Muscle layer of colon (tissue), 2 donors: ENCODE measurements around the gene MPST.
A peak's percentile ranks its signal among the peaks of the same experiment; 100 is the strongest.

Experiments
- H3K27ac ChIP-seq: one replicate; pipeline ENCODE4 v1.7.0; 2013; ENCODE audit warnings: low read depth, mild to moderate bottlenecking, low read length, moderate library complexity
- H3K27me3 ChIP-seq, 2 donors: one replicate each; pipeline ENCODE4 v1.7.0; 2013; ENCODE audit warnings: low read length in 2 of 2, mild to moderate bottlenecking in 2 of 2; ENCODE audit not compliant: insufficient read depth in 2 of 2, control insufficient read depth in 1 of 2
- H3K36me3 ChIP-seq: one replicate; pipeline ENCODE4 v1.7.0; 2013; ENCODE audit warnings: mild to moderate bottlenecking, low read length; ENCODE audit not compliant: insufficient read depth
- H3K4me1 ChIP-seq: one replicate; pipeline ENCODE4 v1.7.0; 2013; ENCODE audit warnings: mild to moderate bottlenecking, low read length; ENCODE audit not compliant: insufficient read depth
- H3K4me3 ChIP-seq, 2 donors: one replicate each; pipeline ENCODE4 v1.7.0; 2013; ENCODE audit warnings: low read length in 2 of 2, low read depth in 1 of 2, mild to moderate bottlenecking in 1 of 2, moderate library complexity in 1 of 2
- H3K9ac ChIP-seq: one replicate; pipeline ENCODE4 v1.7.0; 2013; ENCODE audit warnings: low read length
- H3K9me3 ChIP-seq: one replicate; pipeline ENCODE4 v1.7.0; 2013; ENCODE audit warnings: mild to moderate bottlenecking, low read length
- donor health status: abdominal sarcoma.
- donor health status: Adenocarcinoma of cecum.

MPST gene

GRCh38 chr22:37016134-37016910, 3.2 kb upstream of the MPST start:
- Histone ChIP-seq H3K9me3 (no peaks in the 10 kb centered on the region), H3K27me3 (no peaks in the 10 kb centered on the region), H3K27ac (no peak overlapping the region), H3K4me3 (no peak overlapping the region), H3K9ac (no peak overlapping the region), H3K4me1 (peaks cover 37% of the 10 kb centered on the region), H3K36me3 (no peaks in the 10 kb centered on the region)

GRCh38 chr22:37017356-37017755, 2.2 kb upstream of the MPST start:
- H3K4me1 ChIP-seq = peaks cover 37% of the 10 kb centered on the region
- no peak overlapping the region for H3K4me3 ChIP-seq
- no peaks in the 10 kb centered on the region for H3K27me3 ChIP-seq
- no peak overlapping the region for H3K27ac ChIP-seq
- H3K36me3 ChIP-seq = no peaks in the 10 kb centered on the region
- no peaks in the 10 kb centered on the region for H3K9me3 ChIP-seq
- no peak overlapping the region for H3K9ac ChIP-seq

- no peaks in the 10 kb centered on the region for H3K36me3 ChIP-seq
- H3K27me3 ChIP-seq = no peaks in the 10 kb centered on the region
- H3K27ac ChIP-seq = peak overlapping the region; percentile 82
- H3K4me3 ChIP-seq = peak overlapping the region; percentile 44 to 66
- no peaks in the 10 kb centered on the region for H3K9me3 ChIP-seq
- H3K4me1 ChIP-seq = peaks cover 36% of the 10 kb centered on the region
- peak overlapping the region; percentile 33 for H3K9ac ChIP-seq
Observed at GRCh38 chr22:37018086-37018814, 1.3 kb upstream of the MPST start.

- Histone ChIP-seq H3K9me3 (no peaks in the 10 kb centered on the region), H3K27me3 (no peaks in the 10 kb centered on the region), H3K4me1 (peaks cover 36% of the 10 kb centered on the region), H3K4me3 (peak overlapping the region; percentile 44 to 66), H3K9ac (peak overlapping the region; percentile 33), H3K27ac (peak overlapping the region; percentile 82), H3K36me3 (no peaks in the 10 kb centered on the region)
Observed at GRCh38 chr22:37018815-37019308, 680 bp upstream of the MPST start.

- H3K4me3 ChIP-seq = peak overlapping the region; percentile 70 to 81
- peak overlapping the region; percentile 61 for H3K9ac ChIP-seq
- H3K36me3 ChIP-seq = peaks cover 8% of the 10 kb centered on the region
- no peaks in the 10 kb centered on the region for H3K27me3 ChIP-seq
- no peaks in the 10 kb centered on the region for H3K9me3 ChIP-seq
- peak overlapping the region; percentile 67 for H3K27ac ChIP-seq
- H3K4me1 ChIP-seq = peaks cover 36% of the 10 kb centered on the region
Observed at GRCh38 chr22:37020192-37020479, 594 bp downstream of the MPST start.

GRCh38 chr22:37021041-37021440, 1.5 kb downstream of the MPST start:
- Histone ChIP-seq H3K27ac (no peak overlapping the region), H3K4me3 (no peak overlapping the region), H3K27me3 (no peaks in the 10 kb centered on the region), H3K36me3 (peaks cover 16% of the 10 kb centered on the region), H3K4me1 (peaks cover 36% of the 10 kb centered on the region), H3K9ac (no peak overlapping the region), H3K9me3 (no peaks in the 10 kb centered on the region)

- peaks cover 22% of the 10 kb centered on the region for H3K36me3 ChIP-seq
- H3K9ac ChIP-seq = no peak overlapping the region
- H3K27me3 ChIP-seq = no peaks in the 10 kb centered on the region
- H3K27ac ChIP-seq = no peak overlapping the region
- H3K9me3 ChIP-seq = no peaks in the 10 kb centered on the region
- no peak overlapping the region for H3K4me3 ChIP-seq
- peaks cover 29% of the 10 kb centered on the region for H3K4me1 ChIP-seq
Observed at GRCh38 chr22:37021710-37022482, 2.4 kb downstream of the MPST start.

- H3K27me3 ChIP-seq = no peaks in the 10 kb centered on the region
- H3K9ac ChIP-seq = no peak overlapping the region
- H3K4me3 ChIP-seq = no peak overlapping the region
- H3K4me1 ChIP-seq = peaks cover 21% of the 10 kb centered on the region
- H3K9me3 ChIP-seq = no peaks in the 10 kb centered on the region
- H3K36me3 ChIP-seq = peaks cover 27% of the 10 kb centered on the region
- H3K27ac ChIP-seq = no peak overlapping the region
Observed at GRCh38 chr22:37022483-37023337, 3.2 kb downstream of the MPST start.

- no peak overlapping the region for H3K27ac ChIP-seq
- no peaks in the 10 kb centered on the region for H3K27me3 ChIP-seq
- no peak overlapping the region for H3K9ac ChIP-seq
- peaks cover 12% of the 10 kb centered on the region for H3K4me1 ChIP-seq
- peaks cover 29% of the 10 kb centered on the region for H3K36me3 ChIP-seq
- no peaks in the 10 kb centered on the region for H3K9me3 ChIP-seq
- no peak overlapping the region for H3K4me3 ChIP-seq
Observed at GRCh38 chr22:37023743-37024338, 4.3 kb downstream of the MPST start.

- no peak overlapping the region for H3K27ac ChIP-seq
- no peak overlapping the region for H3K9ac ChIP-seq
- H3K4me1 ChIP-seq = peaks cover 12% of the 10 kb centered on the region
- H3K9me3 ChIP-seq = no peaks in the 10 kb centered on the region
- no peak overlapping the region for H3K4me3 ChIP-seq
- H3K36me3 ChIP-seq = peaks cover 29% of the 10 kb centered on the region
- H3K27me3 ChIP-seq = no peaks in the 10 kb centered on the region
Observed at GRCh38 chr22:37024339-37025157, 5.0 kb downstream of the MPST start.
